Activated T-helper 1 cell treated with anti-CD3 and anti-CD28 coated beads, Interleukin-12 subunit alpha, Interleukin-12 subunit beta, Interleukin-2, Interleukin-4 antibody, amounts not matched to agents 30 ng/mL and 10 ng/mL and 1 ng/mL, durations not matched to agents 14 hours and 24 hours and 36 hours (primary cell): ENCODE data around the gene CSF2. TPM values are rescaled to one million over a fixed set of nuclear protein-coding genes. Genes with fewer than 3 reads are reported as not detected.
A peak's percentile ranks its signal among the peaks of the same experiment; 100 is the strongest.
"Not testable (repeated sequence)": the region's sequence is repeated elsewhere in the genome, so short reads cannot be mapped to it uniquely, and the experiment has no call there.

Experiments
- DNase-seq: peaks from one replicate; pipeline ENCODE4 v3.0.0; 2021; ENCODE audit warnings: low spot score
- H3K27ac Mint-ChIP-seq: one replicate; pipeline ENCODE4 v1.8.0; 2021; ENCODE audit warnings: mild to moderate bottlenecking, mixed read lengths
- H3K27me3 Mint-ChIP-seq: one replicate; pipeline ENCODE4 v1.8.0; 2022; ENCODE audit warnings: mild to moderate bottlenecking, moderate library complexity, mixed read lengths; ENCODE audit not compliant: insufficient read depth
- H3K36me3 Mint-ChIP-seq: one replicate; pipeline ENCODE4 v1.8.0; 2021; ENCODE audit warnings: low read depth, mixed read lengths
- H3K4me1 Mint-ChIP-seq: one replicate; pipeline ENCODE4 v1.8.0; 2021; ENCODE audit warnings: low read depth, mixed read lengths
- H3K4me3 Mint-ChIP-seq: one replicate; pipeline ENCODE4 v1.8.0; 2021; ENCODE audit warnings: mild to moderate bottlenecking, moderate library complexity, mixed read lengths
- H3K9me3 Mint-ChIP-seq: one replicate; pipeline ENCODE4 v1.8.0; 2021; ENCODE audit warnings: mixed read lengths
- intact Hi-C: fragments of 100-400 bp; cut with micrococcal nuclease; formaldehyde crosslinking; loops from one replicate; pipeline ENCODE4 v1.15.1; 2024
- total RNA-seq: library from RNA; stranded (reverse); gene quantifications from 2 replicates; pipeline ENCODE4 v1.2.3, GENCODE V29; 2022

CSF2 gene
- total RNA-seq, 1 donor from 2014 or later: 1,648 TPM

DNA sequence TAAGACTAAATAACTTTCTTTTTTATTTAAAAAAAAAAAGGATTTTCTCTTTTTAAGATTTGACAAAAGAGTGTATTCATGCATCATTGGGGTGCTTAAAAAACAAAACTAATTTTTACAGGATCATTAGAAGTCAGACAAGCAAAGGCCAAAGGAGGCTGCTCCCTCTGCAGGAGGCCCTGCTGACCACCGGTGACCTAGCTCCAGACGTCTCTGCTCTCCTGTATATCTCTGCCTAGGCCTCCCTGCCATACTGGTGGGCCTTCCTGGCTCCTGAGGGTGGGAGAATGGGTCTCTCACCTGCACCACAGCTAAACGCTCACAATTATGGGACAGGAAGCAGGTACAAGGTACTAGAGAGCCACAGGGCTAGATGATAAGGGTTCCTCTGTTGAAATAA is 36.6 kb downstream of the CSF2 start:
- Mint-ChIP-seq H3K27me3 (no peaks in the 10 kb centered on the region), H3K27ac (peak overlapping the region; percentile 94), H3K36me3 (peaks cover 44% of the 10 kb centered on the region), H3K9me3 (peaks cover 20% of the 10 kb centered on the region), H3K4me1 (peaks cover 88% of the 10 kb centered on the region), H3K4me3 (peak overlapping the region; percentile 71)
- intact Hi-C loops: loop anchor here (2.0 kb wide), 1 partner anchor 17 kb away; no protein-coding TSS in a partner anchor
- no peak for DNase-seq

GRCh38 chr5:132110930-132111329 is 37.3 kb downstream of the CSF2 start:
- Mint-ChIP-seq H3K27me3 (no peaks in the 10 kb centered on the region), H3K36me3 (peaks cover 45% of the 10 kb centered on the region), H3K9me3 (peaks cover 27% of the 10 kb centered on the region), H3K4me1 (peaks cover 88% of the 10 kb centered on the region), H3K4me3 (peak overlapping the region; percentile 71), H3K27ac (peak overlapping the region; percentile 94)
- intact Hi-C loops: loop anchor here (1.0 to 2.0 kb wide), 4 partner anchors 8 to 28 kb away; no protein-coding TSS in a partner anchor
- peak; percentile 42 for DNase-seq

GRCh38 chr5:132112111-132112510 is 38.5 kb downstream of the CSF2 start:
- H3K4me3 Mint-ChIP-seq: peak overlapping the region; percentile 35
- H3K36me3 Mint-ChIP-seq: peaks cover 41% of the 10 kb centered on the region
- no peaks in the 10 kb centered on the region for H3K27me3 Mint-ChIP-seq
- peak overlapping the region; percentile 86 for H3K27ac Mint-ChIP-seq
- no peak for DNase-seq
- intact Hi-C loops: no loop called here
- H3K4me1 Mint-ChIP-seq: peaks cover 81% of the 10 kb centered on the region
- H3K9me3 Mint-ChIP-seq: peaks cover 27% of the 10 kb centered on the region

DNA sequence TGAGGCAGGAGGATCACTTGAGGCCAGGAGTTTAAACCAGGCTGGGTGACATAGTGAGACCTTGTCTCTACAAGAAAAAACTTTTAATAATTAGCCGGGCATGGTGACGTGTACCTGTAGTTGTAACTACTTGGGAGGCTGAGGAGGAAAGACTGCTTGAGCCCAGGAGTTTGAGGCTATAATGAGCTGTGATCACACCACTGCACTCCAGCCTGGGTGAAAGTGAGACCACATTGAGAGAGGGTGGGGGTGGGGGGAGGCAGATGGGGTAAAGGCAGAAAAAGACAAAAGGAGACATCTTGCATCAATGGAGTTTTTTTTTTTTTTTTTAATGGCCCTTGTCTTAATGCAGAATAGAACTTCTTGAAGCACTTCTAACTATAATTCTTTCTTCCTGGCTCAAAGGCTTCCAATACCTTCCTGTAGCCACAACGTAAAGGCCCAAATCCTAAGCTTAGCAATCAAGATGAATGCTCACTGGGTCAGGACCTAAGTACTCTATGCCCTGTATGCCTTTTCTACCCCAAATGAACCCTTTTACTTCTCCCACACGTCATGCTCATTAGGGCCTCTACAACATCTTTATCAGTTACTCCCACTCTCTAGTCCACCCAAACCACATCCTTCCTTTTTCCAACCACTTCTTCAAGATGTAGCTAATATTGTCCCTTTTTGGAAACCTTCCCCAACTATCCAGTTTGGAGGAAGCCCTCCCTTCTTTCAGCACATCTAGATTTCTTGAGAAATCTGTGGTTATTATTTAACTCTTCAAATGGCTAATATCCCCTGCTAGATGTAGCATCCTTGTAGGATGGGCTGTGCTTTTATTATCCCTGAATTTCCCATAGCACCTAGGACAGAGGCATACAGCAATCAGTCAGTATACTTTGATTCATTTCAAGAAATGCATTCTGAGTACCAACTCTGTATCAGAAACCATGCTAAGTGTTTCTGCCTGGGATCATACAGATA is 40.8 kb downstream of the CSF2 start:
- Mint-ChIP-seq H3K4me3 (no peak overlapping the region), H3K27ac (peak overlapping the region; percentile 88), H3K36me3 (peaks cover 29% of the 10 kb centered on the region), H3K27me3 (no peaks in the 10 kb centered on the region), H3K9me3 (peaks cover 27% of the 10 kb centered on the region), H3K4me1 (peaks cover 69% of the 10 kb centered on the region)
- intact Hi-C loops: loop anchor here (1.0 to 2.0 kb wide), 3 partner anchors 15 to 62 kb away; no protein-coding TSS in a partner anchor
- DNase-seq: no peak

GRCh38 chr5:132115375-132115774 is 41.8 kb downstream of the CSF2 start:
- Mint-ChIP-seq H3K9me3 (peaks cover 27% of the 10 kb centered on the region), H3K4me1 (peaks cover 60% of the 10 kb centered on the region), H3K27me3 (no peaks in the 10 kb centered on the region), H3K27ac (peak overlapping the region; percentile 88), H3K4me3 (peak overlapping the region; percentile 52), H3K36me3 (peaks cover 27% of the 10 kb centered on the region)
- intact Hi-C loops: loop anchor here (1.0 to 2.0 kb wide), 3 partner anchors 16 to 61 kb away; no protein-coding TSS in a partner anchor
- no peak for DNase-seq

- no peak for DNase-seq
- intact Hi-C loops: no loop called here
- no peaks in the 10 kb centered on the region for H3K27me3 Mint-ChIP-seq
- peak overlapping the region; percentile 52 for H3K4me3 Mint-ChIP-seq
- H3K27ac Mint-ChIP-seq: peak overlapping the region; percentile 88
- peaks cover 59% of the 10 kb centered on the region for H3K4me1 Mint-ChIP-seq
- H3K9me3 Mint-ChIP-seq: peaks cover 27% of the 10 kb centered on the region
- H3K36me3 Mint-ChIP-seq: peaks cover 33% of the 10 kb centered on the region
These were observed 42.5 kb downstream of the CSF2 start for GRCh38 chr5:132116072-132116471.

GRCh38 chr5:132116909-132117489 is 43.4 kb downstream of the CSF2 start:
- H3K27me3 Mint-ChIP-seq, H3K4me3 Mint-ChIP-seq, intact Hi-C loops: not testable (repeated sequence)
- Mint-ChIP-seq H3K27ac (peak overlapping the region; percentile 61), H3K36me3 (peaks cover 40% of the 10 kb centered on the region), H3K4me1 (peaks cover 55% of the 10 kb centered on the region), H3K9me3 (peaks cover 27% of the 10 kb centered on the region)
- DNase-seq: peak; percentile 28

GRCh38 chr5:132120717-132121116 is 47.1 kb downstream of the CSF2 start:
- H3K4me3 Mint-ChIP-seq, intact Hi-C loops, DNase-seq, H3K27ac Mint-ChIP-seq: not testable (repeated sequence)
- H3K4me1 Mint-ChIP-seq: peaks cover 29% of the 10 kb centered on the region
- peaks cover 24% of the 10 kb centered on the region for H3K9me3 Mint-ChIP-seq
- H3K27me3 Mint-ChIP-seq: peaks cover 11% of the 10 kb centered on the region
- peaks cover 29% of the 10 kb centered on the region for H3K36me3 Mint-ChIP-seq

GRCh38 chr5:132122971-132123370 is 49.4 kb downstream of the CSF2 start:
- intact Hi-C loops, DNase-seq, H3K27ac Mint-ChIP-seq, H3K4me3 Mint-ChIP-seq: not testable (repeated sequence)
- H3K36me3 Mint-ChIP-seq: peaks cover 40% of the 10 kb centered on the region
- H3K4me1 Mint-ChIP-seq: peaks cover 22% of the 10 kb centered on the region
- H3K27me3 Mint-ChIP-seq: peaks cover 14% of the 10 kb centered on the region
- H3K9me3 Mint-ChIP-seq: peaks cover 45% of the 10 kb centered on the region

DNA sequence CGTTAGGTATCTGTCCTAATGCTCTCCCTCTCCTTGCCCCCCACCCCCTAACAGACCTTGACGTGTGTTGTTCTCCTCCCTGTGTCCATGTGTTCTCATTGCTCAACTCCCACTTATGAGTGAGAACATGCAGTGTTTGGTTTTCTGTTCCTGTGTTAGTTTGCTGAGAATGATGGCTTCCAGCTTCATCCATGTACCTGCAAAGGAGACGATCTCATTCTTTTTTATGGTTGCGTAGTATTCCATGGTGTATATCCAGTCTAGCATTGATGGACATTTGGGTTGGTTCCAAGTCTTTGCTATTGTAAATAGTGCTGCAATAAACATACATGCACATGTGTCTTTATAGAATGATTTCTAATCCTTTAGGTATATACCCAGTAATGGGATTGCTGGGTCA is 50.0 kb downstream of the CSF2 start:
- H3K9me3 Mint-ChIP-seq: peaks cover 51% of the 10 kb centered on the region
- H3K4me3 Mint-ChIP-seq, DNase-seq, H3K27ac Mint-ChIP-seq, intact Hi-C loops: not testable (repeated sequence)
- peaks cover 22% of the 10 kb centered on the region for H3K4me1 Mint-ChIP-seq
- peaks cover 46% of the 10 kb centered on the region for H3K36me3 Mint-ChIP-seq
- peaks cover 14% of the 10 kb centered on the region for H3K27me3 Mint-ChIP-seq
